ENCODE results near the gene PCGF5. TPM values are rescaled to one million over a fixed set of nuclear protein-coding genes. Genes with fewer than 3 reads are reported as not detected.
"Not testable (repeated sequence)": the region's sequence is repeated elsewhere in the genome, so short reads cannot be mapped to it uniquely, and the experiment has no call there.

The PCGF5 gene
- 10 to 100 TPM; 33.8 to 40.8 TPM for total RNA-seq

DNA sequence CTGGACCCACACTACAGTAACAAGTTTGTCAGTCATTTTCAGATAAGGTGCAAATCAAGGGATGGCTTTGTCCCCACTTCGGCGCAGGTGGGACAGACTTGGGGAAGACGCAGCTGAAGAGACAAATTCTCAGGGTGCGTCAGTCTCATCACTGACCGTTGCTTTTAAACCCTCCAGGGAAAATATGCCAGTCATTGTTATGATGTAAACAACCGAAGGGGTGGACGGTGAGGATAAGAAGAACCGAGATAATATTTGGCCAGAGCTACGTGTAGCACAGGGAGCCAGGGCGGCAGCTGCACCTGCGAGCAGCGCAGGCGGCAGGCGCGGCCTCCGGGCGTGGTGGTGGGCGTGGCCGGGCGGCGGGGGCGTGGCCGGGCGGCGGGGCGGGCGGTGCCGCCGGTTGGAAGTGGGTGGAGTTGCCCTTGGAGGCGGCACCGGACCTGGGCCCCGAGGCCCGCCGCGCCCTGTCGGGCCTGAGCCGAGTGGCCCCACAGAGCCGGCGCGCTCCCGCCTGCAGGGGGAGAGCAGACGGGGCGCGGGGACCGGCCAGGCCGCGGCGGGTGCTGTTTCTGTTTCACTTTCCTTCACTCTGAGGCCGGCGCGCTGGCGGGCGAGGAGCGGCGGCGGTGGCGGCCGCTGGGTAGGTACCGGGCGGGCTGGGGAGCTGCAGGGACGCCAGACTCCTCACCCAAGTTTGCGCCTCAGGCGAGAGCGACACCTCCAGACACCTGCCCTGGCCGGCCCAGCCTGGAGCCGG is at the start of gene PCGF5:
TSS of gene PCGF5 (plus strand) at position 470 of the 760 bp plus-strand sequence. CDS start 2,209 bp downstream, outside the sequence.
- Mint-ChIP-seq H3K4me1 (ENCODE audit: low read depth in 2 of 2) (peaks cover 29 to 33% of the 10 kb centered on the region in 2 donors), H3K36me3 (no peaks in the 10 kb centered on the region), H3K27ac (peak within 1 kb of the TSS; percentile 76 to 86), H3K9me3 (no peaks in the 10 kb centered on the region), H3K4me3 (peak within 1 kb of the TSS; percentile 91), H3K27me3 (no peaks in the 10 kb centered on the region)
- peak; percentile 96 for DNase-seq (ENCODE audit: low spot score)
- ATAC-seq, result peak; percentile 100

DNA sequence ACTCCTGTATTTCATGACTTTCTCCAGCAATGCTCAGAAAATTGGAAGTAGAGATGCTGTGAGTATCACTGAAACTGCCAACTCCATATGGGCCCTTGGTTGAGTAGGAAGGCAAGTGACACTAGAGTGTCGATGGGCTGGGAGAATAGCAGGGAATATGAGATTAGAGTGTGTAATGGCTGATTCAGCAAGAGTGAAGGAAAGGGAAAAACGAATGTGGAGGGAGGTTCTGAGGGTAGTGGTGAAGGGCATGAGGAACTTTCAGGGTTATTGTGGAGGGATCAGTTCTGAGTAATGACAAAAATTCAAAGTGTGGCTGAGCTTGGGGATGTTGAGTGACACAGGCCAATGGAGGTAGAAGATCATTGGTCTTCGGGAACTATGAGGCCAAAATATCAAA is 49.0 kb upstream of the PCGF5 start:
- ATAC-seq (no peak), DNase-seq (ENCODE audit: low spot score) (no peak)
- H3K4me1 Mint-ChIP-seq (ENCODE audit: low read depth in 2 of 2), result peaks cover 28% of the 10 kb centered on the region in 2 donors
- H3K36me3 Mint-ChIP-seq, result peaks cover 10% of the 10 kb centered on the region
- H3K4me3 Mint-ChIP-seq, result no peak overlapping the region
- no peaks in the 10 kb centered on the region for H3K9me3 Mint-ChIP-seq
- no peaks in the 10 kb centered on the region for H3K27me3 Mint-ChIP-seq
- H3K27ac Mint-ChIP-seq, result peak overlapping the region in 1 of 2 donors; percentile 9

DNA sequence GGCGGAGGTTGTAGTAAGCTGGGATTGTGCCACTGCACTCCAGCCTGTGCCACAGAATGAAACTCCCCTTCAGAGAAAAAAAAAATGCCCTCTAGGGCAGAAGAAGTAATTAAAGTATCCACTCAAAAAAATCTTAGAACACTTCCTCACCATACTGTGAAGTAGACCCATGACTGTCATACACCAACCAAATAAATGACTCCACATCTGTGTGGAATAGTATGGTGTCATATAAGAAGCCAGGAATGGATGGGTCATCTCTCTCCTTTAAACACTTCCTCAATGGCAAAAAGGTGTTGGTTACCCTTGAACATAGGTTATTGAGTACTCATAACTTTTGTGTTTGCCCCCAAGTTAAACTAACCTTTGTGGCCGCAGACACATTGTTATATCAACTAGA is 48.1 kb upstream of the PCGF5 start:
- DNase-seq (ENCODE audit: low spot score), result no peak
- Mint-ChIP-seq H3K27ac (no peak overlapping the region), H3K9me3 (no peaks in the 10 kb centered on the region), H3K36me3 (peaks cover 12% of the 10 kb centered on the region), H3K4me1 (ENCODE audit: low read depth in 2 of 2) (peaks cover 25 to 29% of the 10 kb centered on the region in 2 donors), H3K27me3 (no peaks in the 10 kb centered on the region), H3K4me3 (no peak overlapping the region)
- ATAC-seq, result no peak

DNA sequence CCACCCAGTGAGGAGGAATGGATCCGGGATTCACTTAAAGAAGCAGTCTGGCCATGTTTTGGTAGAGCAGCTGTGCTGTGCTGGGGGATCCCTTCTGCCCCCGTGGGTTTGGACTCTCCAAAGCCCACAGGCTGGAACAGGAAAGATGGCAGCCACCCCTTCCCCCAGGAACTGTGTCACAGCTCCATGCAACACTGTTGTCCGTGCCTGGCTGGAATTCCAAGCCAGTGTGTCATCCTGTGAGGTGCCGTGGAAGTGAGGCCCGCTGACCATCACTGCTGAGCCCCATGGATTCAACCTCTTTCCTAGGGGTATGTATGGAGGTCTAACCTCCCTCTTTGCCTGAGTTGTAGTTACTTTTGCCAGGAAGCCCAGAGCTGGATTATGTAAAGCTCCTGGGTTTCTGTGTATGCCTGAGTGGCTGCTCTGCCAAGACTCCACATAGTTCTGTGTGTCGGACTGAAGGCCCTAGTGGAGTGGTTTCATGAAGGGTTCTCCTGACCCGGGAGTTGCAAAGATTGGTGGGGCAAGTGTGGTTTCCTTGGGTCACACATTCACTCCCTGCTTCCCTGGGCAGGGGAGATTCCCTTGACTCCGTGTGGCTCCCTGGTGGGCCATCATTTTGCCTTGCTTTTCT is 35.1 kb upstream of the PCGF5 start:
- Mint-ChIP-seq H3K4me1 (ENCODE audit: low read depth in 2 of 2) (peaks cover 24 to 28% of the 10 kb centered on the region in 2 donors), H3K27me3 (no peaks in the 10 kb centered on the region), H3K4me3 (no peak overlapping the region), H3K36me3 (no peaks in the 10 kb centered on the region), H3K9me3 (no peaks in the 10 kb centered on the region), H3K27ac (no peak overlapping the region)
- ATAC-seq (no peak), DNase-seq (ENCODE audit: low spot score) (no peak)

DNA sequence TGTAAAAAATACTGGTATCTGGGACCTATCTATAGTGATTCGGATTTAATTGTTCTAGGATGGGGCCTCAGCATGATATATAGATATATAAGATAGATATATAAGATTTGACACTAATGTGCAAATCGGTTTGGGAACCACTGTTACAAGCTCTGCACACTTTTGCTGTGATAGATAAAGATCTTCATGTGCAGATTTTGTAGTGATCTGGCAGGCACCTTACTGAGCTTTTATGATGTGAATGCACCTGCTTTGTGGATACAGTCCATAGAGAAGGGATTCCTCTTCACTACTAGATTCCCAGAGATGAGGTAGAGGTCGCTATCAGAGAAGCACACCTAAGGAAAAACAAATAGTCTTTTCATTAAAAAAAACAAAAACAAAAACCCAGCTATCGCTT is 33.3 kb upstream of the PCGF5 start:
- DNase-seq (ENCODE audit: low spot score) (no peak), ATAC-seq (no peak)
- H3K4me3 Mint-ChIP-seq, result no peak overlapping the region
- H3K27ac Mint-ChIP-seq, result no peak overlapping the region
- H3K36me3 Mint-ChIP-seq, result no peaks in the 10 kb centered on the region
- H3K4me1 Mint-ChIP-seq (ENCODE audit: low read depth in 2 of 2), result peaks cover 34 to 40% of the 10 kb centered on the region in 2 donors
- H3K27me3 Mint-ChIP-seq, result no peaks in the 10 kb centered on the region
- no peaks in the 10 kb centered on the region for H3K9me3 Mint-ChIP-seq

DNA sequence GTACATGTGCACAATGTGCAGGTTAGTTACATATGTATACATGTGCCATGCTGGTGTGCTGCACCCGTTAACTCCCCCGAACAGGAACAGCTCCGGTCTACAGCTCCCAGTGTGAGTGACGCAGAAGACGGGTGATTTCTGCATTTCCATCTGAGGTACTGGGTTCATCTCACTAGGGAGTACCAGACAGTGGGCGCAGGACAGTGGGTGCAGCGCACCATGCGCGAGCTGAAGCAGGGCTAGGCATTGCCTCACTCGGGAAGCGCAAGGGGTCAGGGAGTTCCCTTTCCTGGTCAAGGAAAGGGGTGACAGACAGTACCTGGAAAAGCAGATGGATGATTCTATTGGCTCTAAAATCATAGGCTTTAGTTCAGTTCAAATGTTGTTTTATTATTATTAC is 32.5 kb upstream of the PCGF5 start:
- peaks cover 31 to 32% of the 10 kb centered on the region in 2 donors for H3K4me1 Mint-ChIP-seq (ENCODE audit: low read depth in 2 of 2)
- not testable (repeated sequence) for H3K27ac Mint-ChIP-seq; H3K36me3 Mint-ChIP-seq; H3K4me3 Mint-ChIP-seq; ATAC-seq; H3K27me3 Mint-ChIP-seq; H3K9me3 Mint-ChIP-seq; DNase-seq (ENCODE audit: low spot score)

DNA sequence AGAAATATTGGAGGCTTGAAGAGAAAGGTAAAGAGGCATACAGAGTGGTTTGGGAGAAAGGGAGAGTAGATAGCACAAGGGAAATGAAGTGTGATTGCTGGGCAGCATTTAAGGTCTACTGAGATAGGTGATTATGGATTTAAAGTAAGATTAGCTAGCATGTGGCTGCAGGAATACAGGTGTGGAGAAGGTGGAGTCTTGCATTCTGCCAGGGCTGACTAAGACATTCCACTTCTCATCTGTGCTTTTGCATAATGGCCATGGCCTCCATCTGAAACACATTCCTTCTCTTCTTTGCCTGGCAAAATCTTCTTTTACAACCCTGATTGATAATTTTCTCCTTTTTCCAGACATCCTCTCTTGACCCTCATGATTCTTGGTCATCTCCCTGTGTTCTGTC is 31.6 kb upstream of the PCGF5 start:
- Mint-ChIP-seq H3K4me3 (no peak overlapping the region), H3K4me1 (ENCODE audit: low read depth in 2 of 2) (peaks cover 35% of the 10 kb centered on the region in 2 donors), H3K27me3 (no peaks in the 10 kb centered on the region), H3K27ac (no peak overlapping the region), H3K9me3 (peaks cover 4% of the 10 kb centered on the region), H3K36me3 (no peaks in the 10 kb centered on the region)
- ATAC-seq (no peak), DNase-seq (ENCODE audit: low spot score) (no peak)

DNA sequence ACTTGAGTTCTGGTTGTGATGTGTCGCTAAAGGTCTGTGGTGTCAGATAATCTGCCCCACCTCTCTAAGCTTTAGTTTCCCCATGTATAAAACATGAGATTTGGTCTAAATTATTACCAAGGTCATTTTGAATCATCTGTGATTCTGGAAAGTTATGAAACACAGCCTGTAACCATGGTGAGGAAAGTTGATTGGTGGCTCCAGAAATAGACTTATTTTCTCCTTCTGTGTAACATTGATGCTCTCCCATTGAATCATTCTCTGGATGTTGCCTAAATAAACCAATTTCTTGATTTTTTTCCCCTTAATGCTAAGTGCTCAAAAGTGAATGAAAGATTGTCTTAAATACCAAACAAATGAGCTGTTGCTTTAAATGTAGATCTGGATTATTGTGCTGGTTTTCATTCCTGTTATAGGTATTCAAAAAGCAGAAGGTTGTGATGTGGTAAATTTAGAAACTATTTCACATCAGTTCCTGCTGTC is 30.0 kb upstream of the PCGF5 start:
- Mint-ChIP-seq H3K4me3 (no peak overlapping the region), H3K36me3 (no peaks in the 10 kb centered on the region), H3K27ac (peak overlapping the region; percentile 41 to 56), H3K4me1 (ENCODE audit: low read depth in 2 of 2) (peaks cover 40 to 43% of the 10 kb centered on the region in 2 donors), H3K27me3 (no peaks in the 10 kb centered on the region), H3K9me3 (peaks cover 5% of the 10 kb centered on the region)
- no peak for DNase-seq (ENCODE audit: low spot score)
- ATAC-seq, result no peak

DNA sequence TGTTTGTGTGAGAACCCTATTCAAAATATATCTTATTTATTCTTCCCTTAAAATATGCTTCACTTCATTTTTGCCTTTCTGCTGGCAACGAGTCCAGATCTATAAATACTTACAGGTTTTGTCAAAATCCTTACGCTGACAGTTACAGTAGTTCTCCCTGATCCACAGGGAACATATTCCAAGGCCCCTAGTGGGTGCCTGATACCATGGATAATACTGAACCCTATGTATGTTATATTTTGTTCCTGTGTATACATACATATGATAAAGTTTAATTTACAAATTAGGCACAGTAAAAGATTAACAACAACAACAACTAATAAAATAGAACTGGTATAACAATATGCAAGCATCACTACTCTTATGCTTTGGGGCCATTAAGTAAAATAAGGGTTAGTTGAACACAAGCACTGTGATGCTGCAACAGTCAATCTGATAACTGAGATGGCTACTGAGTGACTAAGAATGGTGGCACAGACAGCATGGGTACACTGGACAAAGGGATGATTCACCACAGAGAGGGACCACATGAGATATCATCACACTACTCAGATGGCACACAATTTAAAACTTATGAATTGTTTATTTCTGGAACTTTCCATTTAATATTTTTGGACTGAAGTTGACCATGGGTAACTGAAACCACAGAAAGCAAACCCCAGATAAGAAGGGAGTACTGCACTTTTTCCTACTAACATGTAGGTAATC is 29.4 kb upstream of the PCGF5 start:
- ATAC-seq (peak; percentile 73 to 83), DNase-seq (ENCODE audit: low spot score) (no peak)
- no peaks in the 10 kb centered on the region for H3K27me3 Mint-ChIP-seq
- peak overlapping the region; percentile 41 to 56 for H3K27ac Mint-ChIP-seq
- H3K4me3 Mint-ChIP-seq, result no peak overlapping the region
- H3K4me1 Mint-ChIP-seq (ENCODE audit: low read depth in 2 of 2), result peaks cover 40 to 41% of the 10 kb centered on the region in 2 donors
- peaks cover 5% of the 10 kb centered on the region for H3K9me3 Mint-ChIP-seq
- H3K36me3 Mint-ChIP-seq, result no peaks in the 10 kb centered on the region

DNA sequence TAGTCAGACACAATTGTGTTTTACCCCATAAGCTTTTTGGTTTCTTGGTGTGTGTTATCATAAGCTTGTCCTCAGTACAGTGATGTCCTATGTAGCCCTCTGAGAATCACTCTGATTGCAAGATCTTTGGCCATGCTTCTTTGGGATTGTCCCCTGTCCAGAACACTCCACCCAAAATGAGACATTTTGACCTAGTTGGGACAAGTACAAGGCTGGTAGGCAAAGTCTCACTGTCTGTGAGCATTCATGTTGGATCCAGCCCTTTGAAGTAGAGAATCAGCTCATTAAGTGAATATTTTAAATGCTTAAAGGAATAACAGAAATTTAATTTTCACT is 28.9 kb upstream of the PCGF5 start:
- Mint-ChIP-seq H3K27ac (peak overlapping the region in 1 of 2 donors; percentile 56), H3K9me3 (peaks cover 5% of the 10 kb centered on the region), H3K27me3 (no peaks in the 10 kb centered on the region), H3K4me3 (no peak overlapping the region), H3K4me1 (ENCODE audit: low read depth in 2 of 2) (peaks cover 45% of the 10 kb centered on the region in 2 donors), H3K36me3 (no peaks in the 10 kb centered on the region)
- ATAC-seq, result no peak
- DNase-seq (ENCODE audit: low spot score), result no peak

DNA sequence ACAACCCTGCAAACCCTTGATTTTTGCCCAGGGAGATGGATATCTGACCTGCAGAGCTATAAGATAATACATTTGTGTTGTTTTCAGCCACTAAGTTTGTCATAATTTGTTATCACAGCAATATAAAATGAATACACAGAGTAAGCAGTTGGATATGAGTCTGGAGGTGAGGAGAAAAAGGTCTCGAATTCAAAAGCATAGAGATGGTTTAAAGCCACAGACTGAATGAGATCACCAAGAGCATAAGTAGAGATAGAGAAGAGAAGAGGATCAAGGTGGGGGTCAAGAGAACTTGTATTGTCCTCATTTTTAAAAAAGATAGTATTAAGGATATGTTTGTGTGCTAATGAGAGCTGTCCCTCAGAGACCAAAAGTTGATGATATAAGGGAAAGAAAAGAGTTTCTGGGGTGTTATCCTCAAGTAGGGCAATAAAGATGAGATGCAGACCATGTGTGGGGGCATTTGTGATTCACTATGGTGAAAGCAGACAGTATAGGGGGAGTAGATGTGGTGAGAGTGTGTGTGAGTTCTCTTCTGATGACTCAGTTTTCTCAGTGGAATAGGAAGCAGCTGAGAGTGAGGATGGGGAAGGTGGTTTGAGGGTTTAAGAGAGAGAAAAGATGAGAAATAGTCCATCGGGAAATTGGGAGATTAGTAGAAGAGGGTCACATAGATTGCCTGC is 25.8 kb upstream of the PCGF5 start:
- peak; percentile 77 to 85 for ATAC-seq
- Mint-ChIP-seq H3K36me3 (no peaks in the 10 kb centered on the region), H3K27me3 (no peaks in the 10 kb centered on the region), H3K4me1 (ENCODE audit: low read depth in 2 of 2) (peaks cover 53 to 66% of the 10 kb centered on the region in 2 donors), H3K4me3 (peak overlapping the region; percentile 43), H3K9me3 (peaks cover 8% of the 10 kb centered on the region), H3K27ac (peak overlapping the region; percentile 21 to 73)
- peak; percentile 66 for DNase-seq (ENCODE audit: low spot score)

DNA sequence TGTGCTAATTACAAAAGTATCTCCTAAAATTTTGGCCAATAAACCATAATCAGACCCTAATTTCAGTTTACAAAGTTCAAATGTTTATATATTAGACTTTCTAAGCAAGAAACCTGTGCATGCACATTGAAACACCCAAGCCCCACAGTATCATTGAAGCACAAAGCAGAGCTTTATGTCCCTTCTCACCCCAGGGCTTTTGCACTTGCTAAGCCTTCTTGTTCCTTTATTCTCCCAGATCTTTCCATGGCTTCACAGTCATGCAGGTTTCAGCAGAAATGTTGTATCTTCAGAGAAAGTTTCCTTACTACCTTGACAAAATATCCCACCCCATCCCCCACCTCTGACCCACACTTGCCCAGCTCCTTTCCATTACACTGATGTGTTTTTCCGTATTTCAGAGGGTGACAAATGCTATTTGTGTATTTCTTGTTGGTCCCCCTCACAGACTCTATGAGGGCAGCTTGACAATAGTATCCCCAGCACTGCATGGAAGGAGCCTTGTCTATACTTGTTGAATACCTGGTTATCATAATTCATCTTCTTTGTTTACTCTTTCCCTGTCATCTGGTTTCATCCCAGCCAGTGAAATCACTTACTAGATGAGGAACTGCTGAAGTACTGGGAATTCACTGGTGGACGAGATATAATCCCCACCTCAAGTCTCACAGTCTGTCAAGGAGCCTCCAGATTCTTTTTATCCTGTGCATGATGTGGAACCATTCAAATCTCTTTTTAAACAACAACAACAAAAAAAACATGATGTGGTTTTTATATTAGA is 24.0 kb upstream of the PCGF5 start:
- Mint-ChIP-seq H3K9me3 (peaks cover 8% of the 10 kb centered on the region), H3K27ac (peak overlapping the region; percentile 97 to 99), H3K4me1 (ENCODE audit: low read depth in 2 of 2) (peaks cover 61 to 72% of the 10 kb centered on the region in 2 donors), H3K27me3 (no peaks in the 10 kb centered on the region), H3K36me3 (no peaks in the 10 kb centered on the region), H3K4me3 (no peak overlapping the region)
- ATAC-seq (no peak), DNase-seq (ENCODE audit: low spot score) (no peak)

DNA sequence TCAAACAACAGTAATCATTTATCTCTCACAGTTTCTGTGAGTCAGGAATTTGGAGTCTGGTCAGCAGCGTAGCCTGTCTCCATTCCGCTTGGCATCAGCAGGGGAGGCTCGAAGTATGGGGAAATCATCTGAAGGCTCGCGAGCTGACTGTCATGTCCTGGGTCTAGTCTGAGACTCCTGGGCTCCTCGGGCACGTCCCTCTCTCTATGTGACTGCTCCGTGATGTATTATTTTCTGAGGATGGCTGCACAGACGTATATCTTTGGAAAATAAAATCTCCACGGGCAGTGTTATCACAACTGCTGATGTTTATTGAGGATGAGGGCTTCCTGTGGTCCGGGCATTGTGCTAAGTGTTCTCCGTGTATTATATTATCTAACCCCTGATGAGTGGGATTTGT is 23.3 kb upstream of the PCGF5 start:
- DNase-seq (ENCODE audit: low spot score) (no peak), ATAC-seq (no peak)
- no peaks in the 10 kb centered on the region for H3K36me3 Mint-ChIP-seq
- no peaks in the 10 kb centered on the region for H3K27me3 Mint-ChIP-seq
- H3K4me3 Mint-ChIP-seq, result no peak overlapping the region
- peaks cover 67 to 74% of the 10 kb centered on the region in 2 donors for H3K4me1 Mint-ChIP-seq (ENCODE audit: low read depth in 2 of 2)
- H3K9me3 Mint-ChIP-seq, result peaks cover 8% of the 10 kb centered on the region
- peak overlapping the region; percentile 97 to 99 for H3K27ac Mint-ChIP-seq
